WTC11 (cell line): ENCODE results near the gene PALM2AKAP2. TPM values are rescaled to one million over a fixed set of nuclear protein-coding genes. Genes with fewer than 3 reads are reported as not detected.

Experiments
- ATAC-seq: fragments of 200-7000 bp; cut with Tn5 transposase; 2 replicates; pipeline ENCODE4 v1.10.0; 2021; ENCODE audit warnings: mild to moderate bottlenecking, moderate library complexity
- CTCF ChIA-PET: fragments of 300-600 bp; sonication (Branson Sonifier 250); formaldehyde crosslinking; loops from one replicate; lab custom pipeline; 2021; ENCODE audit warnings: antibody characterized with exemption; lab: Charles Lee
- POLR2A ChIA-PET: fragments of 350-600 bp; sonication (Branson Sonifier 250); formaldehyde crosslinking; loops from one replicate; lab custom pipeline; 2021; ENCODE audit warnings: antibody characterized with exemption; lab: Charles Lee
- DNase-seq: peaks from one replicate; pipeline ENCODE4 v3.0.0; 2021; ENCODE audit warnings: low spot score
- H3K27ac Mint-ChIP-seq: 2 replicates; pipeline ENCODE4 v1.8.0; 2021; ENCODE audit warnings: mixed read lengths
- H3K27me3 Mint-ChIP-seq: 2 replicates; pipeline ENCODE4 v1.8.0; 2021; ENCODE audit warnings: low read depth, mild to moderate bottlenecking, moderate library complexity, mixed read lengths
- H3K36me3 Mint-ChIP-seq: 2 replicates; pipeline ENCODE4 v1.8.0; 2021; ENCODE audit warnings: mixed read lengths
- H3K4me1 Mint-ChIP-seq: 2 replicates; pipeline ENCODE4 v1.8.0; 2022; ENCODE audit warnings: mixed read lengths
- H3K4me3 Mint-ChIP-seq: 2 replicates; pipeline ENCODE4 v1.8.0; 2021; ENCODE audit warnings: mild to moderate bottlenecking, moderate library complexity, mixed read lengths
- H3K9me3 Mint-ChIP-seq: 2 replicates; pipeline ENCODE4 v1.8.0; 2021; ENCODE audit warnings: mixed read lengths
- CREM ChIP-seq: sonication (generic); formaldehyde crosslinking; IDR thresholded peaks from 2 replicates; pipeline ENCODE4 v1.8.1; 2022; ENCODE audit warnings: mild to moderate bottlenecking, missing genetic modification reagents, moderate library complexity
- FOXK1 ChIP-seq: sonication (generic); formaldehyde crosslinking; IDR thresholded peaks from 2 replicates; pipeline ENCODE4 v1.8.0; 2022; ENCODE audit warnings: mild to moderate bottlenecking, moderate library complexity, missing genetic modification reagents
- NFE2L1 ChIP-seq: sonication (generic); formaldehyde crosslinking; IDR thresholded peaks from 2 replicates; pipeline ENCODE4 v1.8.1; 2023; ENCODE audit warnings: missing genetic modification reagents
- NFYB ChIP-seq: sonication (generic); formaldehyde crosslinking; conservative IDR thresholded peaks from 2 replicates; pipeline ENCODE4 v1.8.0; 2022; ENCODE audit warnings: low read depth, missing genetic modification reagents
- NR1H2 ChIP-seq: sonication (generic); formaldehyde crosslinking; IDR thresholded peaks from 2 replicates; pipeline ENCODE4 v1.9.0; 2021; ENCODE audit warnings: mild to moderate bottlenecking, moderate library complexity, missing genetic modification reagents
- NR2C2 ChIP-seq: sonication (generic); formaldehyde crosslinking; IDR thresholded peaks from 2 replicates; pipeline ENCODE4 v1.8.0; 2022; ENCODE audit warnings: mild to moderate bottlenecking, missing genetic modification reagents
- ZNF121 ChIP-seq: sonication (generic); formaldehyde crosslinking; IDR thresholded peaks from 2 replicates; pipeline ENCODE4 v1.8.0; 2023; ENCODE audit warnings: missing genetic modification reagents
- ZNF138 ChIP-seq: sonication (generic); formaldehyde crosslinking; conservative IDR thresholded peaks from 2 replicates; pipeline ENCODE4 v1.8.1; 2022; ENCODE audit warnings: mild to moderate bottlenecking, moderate library complexity, missing genetic modification reagents
- ZNF232 ChIP-seq: sonication (generic); formaldehyde crosslinking; IDR thresholded peaks from 2 replicates; pipeline ENCODE4 v1.8.0; 2022; ENCODE audit warnings: mild to moderate bottlenecking, missing genetic modification reagents
- ZNF263 ChIP-seq: sonication (generic); formaldehyde crosslinking; IDR thresholded peaks from 2 replicates; pipeline ENCODE4 v1.8.1; 2022; ENCODE audit warnings: low read depth, mild to moderate bottlenecking, moderate library complexity, missing genetic modification reagents
- ZNF317 ChIP-seq: sonication (generic); formaldehyde crosslinking; IDR thresholded peaks from 2 replicates; pipeline ENCODE4 v1.8.1; 2023; ENCODE audit warnings: low read depth, mild to moderate bottlenecking, moderate library complexity, missing genetic modification reagents, borderline replicate concordance
- total RNA-seq: library from RNA; stranded (reverse); gene quantifications from 3 replicates; pipeline ENCODE4 v1.2.3, GENCODE V29; 2021
- TF ChIP-seq, protein P1 (sequence below): fragments of 250-450 bp; sonication (Bioruptor Pico); IDR thresholded peaks from 2 replicates; pipeline ENCODE4 v1.9.0; 2021; ENCODE audit warnings: mild to moderate bottlenecking
- TF ChIP-seq, protein P2 (sequence below): sonication (generic); formaldehyde crosslinking; IDR thresholded peaks from 2 replicates; pipeline ENCODE4 v1.8.1; 2023; ENCODE audit warnings: mild to moderate bottlenecking, missing genetic modification reagents
- TF ChIP-seq, protein P3 (sequence below): sonication (generic); formaldehyde crosslinking; IDR thresholded peaks from 2 replicates; pipeline ENCODE4 v1.8.1; 2023; ENCODE audit warnings: mild to moderate bottlenecking, moderate library complexity, missing genetic modification reagents
- TF ChIP-seq, protein P4 (sequence below): fragments of 250-450 bp; sonication (Bioruptor Pico); IDR thresholded peaks from 2 replicates; pipeline ENCODE4 v2.1.2; 2022; ENCODE audit warnings: mild to moderate bottlenecking, moderate library complexity
- TF ChIP-seq, protein P5 (sequence below): sonication (generic); formaldehyde crosslinking; IDR thresholded peaks from 2 replicates; pipeline ENCODE4 v1.8.0; 2022; ENCODE audit warnings: mild to moderate bottlenecking, missing genetic modification reagents
- TF ChIP-seq, protein P6 (sequence below): sonication (generic); formaldehyde crosslinking; IDR thresholded peaks from 2 replicates; pipeline ENCODE4 v1.8.1; 2023; ENCODE audit warnings: mild to moderate bottlenecking, missing genetic modification reagents
- TF ChIP-seq, protein P7 (sequence below): sonication (generic); formaldehyde crosslinking; IDR thresholded peaks from 2 replicates; pipeline ENCODE4 v1.8.1; 2022; ENCODE audit warnings: mild to moderate bottlenecking, missing genetic modification reagents, moderate library complexity, borderline replicate concordance
- TF ChIP-seq, protein P8 (sequence below): sonication (generic); formaldehyde crosslinking; IDR thresholded peaks from 2 replicates; pipeline ENCODE4 v1.8.1; 2022; ENCODE audit warnings: low read depth, missing genetic modification reagents, borderline replicate concordance

Gene PALM2AKAP2
- total RNA-seq, 1 experiment from 2014 or later = 7.0 TPM

DNA sequence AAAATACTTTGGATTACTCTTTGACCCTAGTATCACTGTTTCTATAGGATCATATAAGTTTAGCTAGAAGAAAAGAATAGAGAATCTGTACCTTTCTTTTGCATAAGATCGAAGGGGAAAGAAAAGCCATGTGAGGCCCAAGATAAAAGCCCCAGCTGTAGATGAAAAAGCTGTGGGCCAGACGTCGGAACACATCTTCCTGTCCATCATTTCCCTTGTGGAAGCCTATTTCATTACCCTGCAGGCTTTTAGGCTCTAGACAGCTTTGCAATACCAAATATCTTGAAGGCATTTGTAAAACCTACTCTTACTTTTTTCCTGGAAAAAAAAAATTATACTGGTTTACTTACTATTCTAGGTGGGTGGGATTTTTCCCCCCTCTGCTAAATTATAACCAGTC lies 10.0 kb downstream of the PALM2AKAP2 start (continued):
- no peak for TF ChIP-seq NR1H2 (CRISPR knock-in tag)
- no peak for TF ChIP-seq NFYB (CRISPR knock-in tag)
- no peak for TF ChIP-seq ZNF232
- TF ChIP-seq, protein P1, sequence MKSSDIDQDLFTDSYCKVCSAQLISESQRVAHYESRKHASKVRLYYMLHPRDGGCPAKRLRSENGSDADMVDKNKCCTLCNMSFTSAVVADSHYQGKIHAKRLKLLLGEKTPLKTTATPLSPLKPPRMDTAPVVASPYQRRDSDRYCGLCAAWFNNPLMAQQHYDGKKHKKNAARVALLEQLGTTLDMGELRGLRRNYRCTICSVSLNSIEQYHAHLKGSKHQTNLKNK (CRISPR knock-in tag) = no peak
- no peak for TF ChIP-seq FOXK1
- TF ChIP-seq, protein P2, sequence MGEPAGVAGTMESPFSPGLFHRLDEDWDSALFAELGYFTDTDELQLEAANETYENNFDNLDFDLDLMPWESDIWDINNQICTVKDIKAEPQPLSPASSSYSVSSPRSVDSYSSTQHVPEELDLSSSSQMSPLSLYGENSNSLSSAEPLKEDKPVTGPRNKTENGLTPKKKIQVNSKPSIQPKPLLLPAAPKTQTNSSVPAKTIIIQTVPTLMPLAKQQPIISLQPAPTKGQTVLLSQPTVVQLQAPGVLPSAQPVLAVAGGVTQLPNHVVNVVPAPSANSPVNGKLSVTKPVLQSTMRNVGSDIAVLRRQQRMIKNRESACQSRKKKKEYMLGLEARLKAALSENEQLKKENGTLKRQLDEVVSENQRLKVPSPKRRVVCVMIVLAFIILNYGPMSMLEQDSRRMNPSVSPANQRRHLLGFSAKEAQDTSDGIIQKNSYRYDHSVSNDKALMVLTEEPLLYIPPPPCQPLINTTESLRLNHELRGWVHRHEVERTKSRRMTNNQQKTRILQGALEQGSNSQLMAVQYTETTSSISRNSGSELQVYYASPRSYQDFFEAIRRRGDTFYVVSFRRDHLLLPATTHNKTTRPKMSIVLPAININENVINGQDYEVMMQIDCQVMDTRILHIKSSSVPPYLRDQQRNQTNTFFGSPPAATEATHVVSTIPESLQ (CRISPR knock-in tag) = no peak
- TF ChIP-seq ZNF138 = no peak
- no peak for TF ChIP-seq NR2C2 (CRISPR knock-in tag)
- no peak for TF ChIP-seq NFE2L1 (CRISPR knock-in tag)
- no peak for TF ChIP-seq ZNF121 (CRISPR knock-in tag)
- TF ChIP-seq, all 79 proteins: peak for 0

DNA sequence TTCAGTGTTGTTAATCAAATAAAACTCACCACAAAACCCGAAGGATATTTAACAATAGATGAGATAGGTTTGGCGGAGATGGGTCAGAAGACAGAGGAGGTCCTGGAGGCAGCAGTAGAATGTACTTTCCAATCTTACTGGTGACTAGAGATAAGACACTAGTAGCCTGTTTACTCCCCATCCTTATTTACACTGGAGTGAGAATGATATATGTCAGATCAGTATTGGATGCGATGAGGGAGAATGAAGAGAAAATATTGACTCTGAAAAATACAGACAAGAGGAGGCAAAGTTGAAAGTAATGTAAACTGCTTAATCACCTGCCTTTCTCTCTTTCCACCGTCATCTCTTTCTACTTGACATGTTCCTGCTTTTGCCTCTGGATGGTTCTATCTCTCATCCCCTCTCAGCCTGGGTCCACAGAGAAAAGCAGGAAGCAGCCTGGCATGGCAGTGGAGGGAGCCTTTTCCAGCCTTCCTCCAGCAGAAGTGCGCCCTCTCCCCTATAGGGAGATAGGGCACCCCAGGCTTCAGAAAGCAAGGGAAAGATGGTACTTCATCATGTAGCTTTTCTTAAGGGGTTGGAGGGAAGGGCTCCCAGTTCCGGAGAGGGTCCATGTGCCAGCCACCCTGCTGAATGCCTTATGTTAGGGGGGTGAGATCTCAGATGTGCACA lies 11.1 kb downstream of the PALM2AKAP2 start:
- H3K27me3 Mint-ChIP-seq = no peaks in the 10 kb centered on the region
- no peaks in the 10 kb centered on the region for H3K9me3 Mint-ChIP-seq
- no peak overlapping the region for H3K27ac Mint-ChIP-seq
- no peaks in the 10 kb centered on the region for H3K36me3 Mint-ChIP-seq
- peak; percentile 65 for ATAC-seq
- ChIA-PET CTCF (interaction anchor here (1.0 kb wide), 1 partner anchor 71 kb away, joined by 3 read pairs; no protein-coding TSS in a partner anchor), POLR2A (no interaction called here)
- no peaks in the 10 kb centered on the region; the same call in 1 of the 2 replicates for H3K4me1 Mint-ChIP-seq
- H3K4me3 Mint-ChIP-seq = no peak overlapping the region
- no peak for DNase-seq
- TF ChIP-seq, protein P3, sequence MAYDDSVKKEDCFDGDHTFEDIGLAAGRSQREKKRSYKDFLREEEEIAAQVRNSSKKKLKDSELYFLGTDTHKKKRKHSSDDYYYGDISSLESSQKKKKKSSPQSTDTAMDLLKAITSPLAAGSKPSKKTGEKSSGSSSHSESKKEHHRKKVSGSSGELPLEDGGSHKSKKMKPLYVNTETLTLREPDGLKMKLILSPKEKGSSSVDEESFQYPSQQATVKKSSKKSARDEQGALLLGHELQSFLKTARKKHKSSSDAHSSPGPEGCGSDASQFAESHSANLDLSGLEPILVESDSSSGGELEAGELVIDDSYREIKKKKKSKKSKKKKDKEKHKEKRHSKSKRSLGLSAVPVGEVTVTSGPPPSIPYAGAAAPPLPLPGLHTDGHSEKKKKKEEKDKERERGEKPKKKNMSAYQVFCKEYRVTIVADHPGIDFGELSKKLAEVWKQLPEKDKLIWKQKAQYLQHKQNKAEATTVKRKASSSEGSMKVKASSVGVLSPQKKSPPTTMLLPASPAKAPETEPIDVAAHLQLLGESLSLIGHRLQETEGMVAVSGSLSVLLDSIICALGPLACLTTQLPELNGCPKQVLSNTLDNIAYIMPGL (CRISPR knock-in tag) = no peak
- TF ChIP-seq, protein P4, sequence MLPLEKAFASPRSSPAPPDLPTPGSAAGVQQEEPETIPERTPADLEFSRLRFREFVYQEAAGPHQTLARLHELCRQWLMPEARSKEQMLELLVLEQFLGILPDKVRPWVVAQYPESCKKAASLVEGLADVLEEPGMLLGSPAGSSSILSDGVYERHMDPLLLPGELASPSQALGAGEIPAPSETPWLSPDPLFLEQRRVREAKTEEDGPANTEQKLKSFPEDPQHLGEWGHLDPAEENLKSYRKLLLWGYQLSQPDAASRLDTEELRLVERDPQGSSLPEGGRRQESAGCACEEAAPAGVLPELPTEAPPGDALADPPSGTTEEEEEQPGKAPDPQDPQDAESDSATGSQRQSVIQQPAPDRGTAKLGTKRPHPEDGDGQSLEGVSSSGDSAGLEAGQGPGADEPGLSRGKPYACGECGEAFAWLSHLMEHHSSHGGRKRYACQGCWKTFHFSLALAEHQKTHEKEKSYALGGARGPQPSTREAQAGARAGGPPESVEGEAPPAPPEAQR (CRISPR knock-in tag) = no peak
- no peak for TF ChIP-seq ZNF138
- TF ChIP-seq, protein P5, sequence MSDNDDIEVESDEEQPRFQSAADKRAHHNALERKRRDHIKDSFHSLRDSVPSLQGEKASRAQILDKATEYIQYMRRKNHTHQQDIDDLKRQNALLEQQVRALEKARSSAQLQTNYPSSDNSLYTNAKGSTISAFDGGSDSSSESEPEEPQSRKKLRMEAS (CRISPR knock-in tag) = no peak
- TF ChIP-seq, protein P6, sequence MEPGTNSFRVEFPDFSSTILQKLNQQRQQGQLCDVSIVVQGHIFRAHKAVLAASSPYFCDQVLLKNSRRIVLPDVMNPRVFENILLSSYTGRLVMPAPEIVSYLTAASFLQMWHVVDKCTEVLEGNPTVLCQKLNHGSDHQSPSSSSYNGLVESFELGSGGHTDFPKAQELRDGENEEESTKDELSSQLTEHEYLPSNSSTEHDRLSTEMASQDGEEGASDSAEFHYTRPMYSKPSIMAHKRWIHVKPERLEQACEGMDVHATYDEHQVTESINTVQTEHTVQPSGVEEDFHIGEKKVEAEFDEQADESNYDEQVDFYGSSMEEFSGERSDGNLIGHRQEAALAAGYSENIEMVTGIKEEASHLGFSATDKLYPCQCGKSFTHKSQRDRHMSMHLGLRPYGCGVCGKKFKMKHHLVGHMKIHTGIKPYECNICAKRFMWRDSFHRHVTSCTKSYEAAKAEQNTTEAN (CRISPR knock-in tag) = no peak
- no peak for TF ChIP-seq ZNF317 (CRISPR knock-in tag)
- TF ChIP-seq CREM = no peak
- TF ChIP-seq, protein P1 (CRISPR knock-in tag) = no peak
- TF ChIP-seq, protein P7, sequence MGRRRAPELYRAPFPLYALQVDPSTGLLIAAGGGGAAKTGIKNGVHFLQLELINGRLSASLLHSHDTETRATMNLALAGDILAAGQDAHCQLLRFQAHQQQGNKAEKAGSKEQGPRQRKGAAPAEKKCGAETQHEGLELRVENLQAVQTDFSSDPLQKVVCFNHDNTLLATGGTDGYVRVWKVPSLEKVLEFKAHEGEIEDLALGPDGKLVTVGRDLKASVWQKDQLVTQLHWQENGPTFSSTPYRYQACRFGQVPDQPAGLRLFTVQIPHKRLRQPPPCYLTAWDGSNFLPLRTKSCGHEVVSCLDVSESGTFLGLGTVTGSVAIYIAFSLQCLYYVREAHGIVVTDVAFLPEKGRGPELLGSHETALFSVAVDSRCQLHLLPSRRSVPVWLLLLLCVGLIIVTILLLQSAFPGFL (CRISPR knock-in tag) = no peak
- TF ChIP-seq, protein P8, sequence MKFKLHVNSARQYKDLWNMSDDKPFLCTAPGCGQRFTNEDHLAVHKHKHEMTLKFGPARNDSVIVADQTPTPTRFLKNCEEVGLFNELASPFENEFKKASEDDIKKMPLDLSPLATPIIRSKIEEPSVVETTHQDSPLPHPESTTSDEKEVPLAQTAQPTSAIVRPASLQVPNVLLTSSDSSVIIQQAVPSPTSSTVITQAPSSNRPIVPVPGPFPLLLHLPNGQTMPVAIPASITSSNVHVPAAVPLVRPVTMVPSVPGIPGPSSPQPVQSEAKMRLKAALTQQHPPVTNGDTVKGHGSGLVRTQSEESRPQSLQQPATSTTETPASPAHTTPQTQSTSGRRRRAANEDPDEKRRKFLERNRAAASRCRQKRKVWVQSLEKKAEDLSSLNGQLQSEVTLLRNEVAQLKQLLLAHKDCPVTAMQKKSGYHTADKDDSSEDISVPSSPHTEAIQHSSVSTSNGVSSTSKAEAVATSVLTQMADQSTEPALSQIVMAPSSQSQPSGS = no peak
- TF ChIP-seq ZNF263 (CRISPR knock-in tag) = no peak
